OCI-LY1 (cell line): ENCODE results near the gene CHMP5.

Experiments used
- EZH2 ChIP-seq: fragments of 200-600 bp; sonication (generic), shearing (Covaris generic); IDR thresholded peaks from 2 replicates; pipeline ENCODE4 v1.8.0; 2017; ENCODE audit warnings: borderline replicate concordance, mixed run types, mild to moderate bottlenecking, antibody characterized with exemption, low read length, moderate library complexity, mixed read lengths
- TF ChIP-seq, protein P1 (sequence below): fragments of 200-600 bp; sonication (generic), shearing (Covaris generic); IDR thresholded peaks from 2 replicates; pipeline ENCODE4 v1.5.1; 2017; ENCODE audit warnings: mild to moderate bottlenecking, antibody characterized with exemption, low read length, moderate library complexity, mixed read lengths

DNA sequence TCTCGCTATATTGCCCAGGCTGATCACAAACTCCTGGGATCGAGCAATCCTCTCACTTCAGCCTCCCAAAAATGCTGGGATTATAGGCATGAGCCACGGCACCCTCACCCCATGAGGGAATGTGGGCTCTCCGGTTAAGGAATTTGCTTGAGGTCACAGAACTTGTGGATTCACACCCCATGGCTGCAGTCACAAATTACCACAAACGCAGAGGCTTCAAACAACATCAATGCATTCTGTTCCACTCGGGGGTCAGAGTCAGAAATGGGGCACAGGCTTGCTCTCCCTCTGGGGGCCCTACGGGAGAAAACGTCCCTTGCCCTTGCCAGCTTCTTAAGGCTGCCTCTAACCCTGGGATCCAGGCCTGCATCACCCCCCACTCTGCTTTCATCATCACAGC lies 37.1 kb upstream of the CHMP5 start:
- TF ChIP-seq, protein P1, sequence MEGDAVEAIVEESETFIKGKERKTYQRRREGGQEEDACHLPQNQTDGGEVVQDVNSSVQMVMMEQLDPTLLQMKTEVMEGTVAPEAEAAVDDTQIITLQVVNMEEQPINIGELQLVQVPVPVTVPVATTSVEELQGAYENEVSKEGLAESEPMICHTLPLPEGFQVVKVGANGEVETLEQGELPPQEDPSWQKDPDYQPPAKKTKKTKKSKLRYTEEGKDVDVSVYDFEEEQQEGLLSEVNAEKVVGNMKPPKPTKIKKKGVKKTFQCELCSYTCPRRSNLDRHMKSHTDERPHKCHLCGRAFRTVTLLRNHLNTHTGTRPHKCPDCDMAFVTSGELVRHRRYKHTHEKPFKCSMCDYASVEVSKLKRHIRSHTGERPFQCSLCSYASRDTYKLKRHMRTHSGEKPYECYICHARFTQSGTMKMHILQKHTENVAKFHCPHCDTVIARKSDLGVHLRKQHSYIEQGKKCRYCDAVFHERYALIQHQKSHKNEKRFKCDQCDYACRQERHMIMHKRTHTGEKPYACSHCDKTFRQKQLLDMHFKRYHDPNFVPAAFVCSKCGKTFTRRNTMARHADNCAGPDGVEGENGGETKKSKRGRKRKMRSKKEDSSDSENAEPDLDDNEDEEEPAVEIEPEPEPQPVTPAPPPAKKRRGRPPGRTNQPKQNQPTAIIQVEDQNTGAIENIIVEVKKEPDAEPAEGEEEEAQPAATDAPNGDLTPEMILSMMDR, result no peak
- TF ChIP-seq EZH2, result no peak
